ENCODE measurements around the gene ABHD16B.

Gene ABHD16B

DNA sequence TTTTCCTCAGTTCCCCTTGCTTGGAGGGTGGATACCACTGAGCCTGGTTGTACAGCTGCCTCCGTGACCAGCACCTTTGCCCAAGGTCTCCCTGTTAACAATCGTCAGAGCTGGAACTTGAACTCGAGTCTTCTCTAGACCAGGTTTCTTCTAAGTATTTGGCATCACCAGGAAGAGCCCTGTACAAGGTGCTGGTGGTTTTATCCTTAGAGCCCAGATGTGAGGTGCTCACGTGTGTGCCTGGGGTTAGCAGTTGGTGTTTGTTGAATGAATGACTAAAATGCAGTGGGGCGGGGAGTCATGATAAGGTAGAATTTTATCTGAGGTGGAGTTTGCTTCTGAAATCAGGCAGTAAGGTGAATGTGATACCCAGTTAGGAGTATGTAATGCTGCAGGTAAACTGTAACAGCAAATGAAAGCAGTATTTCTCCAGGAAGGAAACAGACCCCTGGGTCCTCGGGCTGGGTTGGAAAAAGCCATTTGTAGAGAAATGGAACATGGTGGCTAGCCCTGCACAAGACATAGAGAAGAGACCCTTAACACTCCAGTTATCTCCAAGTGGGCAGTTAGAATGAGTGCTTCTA, 36.8 kb downstream of the ABHD16B start:
- no peak overlapping the region for H3K4me3 ChIP-seq (ENCODE audit: low read depth, low read length)
- DNase-seq (ENCODE audit: low read depth) = no peak
- TF ChIP-seq CTCF (IDR thresholded peaks at IDR 0.05; ENCODE audit: low read depth, low read length, missing control alignments) = no peak

GRCh38 chr20:63898882-63899558, 37.7 kb downstream of the ABHD16B start:
- TF ChIP-seq CTCF (IDR thresholded peaks at IDR 0.05; ENCODE audit: low read depth, low read length, missing control alignments) = no peak
- H3K4me3 ChIP-seq (ENCODE audit: low read depth, low read length) = no peak overlapping the region
- DNase-seq (ENCODE audit: low read depth) = no peak

DNA sequence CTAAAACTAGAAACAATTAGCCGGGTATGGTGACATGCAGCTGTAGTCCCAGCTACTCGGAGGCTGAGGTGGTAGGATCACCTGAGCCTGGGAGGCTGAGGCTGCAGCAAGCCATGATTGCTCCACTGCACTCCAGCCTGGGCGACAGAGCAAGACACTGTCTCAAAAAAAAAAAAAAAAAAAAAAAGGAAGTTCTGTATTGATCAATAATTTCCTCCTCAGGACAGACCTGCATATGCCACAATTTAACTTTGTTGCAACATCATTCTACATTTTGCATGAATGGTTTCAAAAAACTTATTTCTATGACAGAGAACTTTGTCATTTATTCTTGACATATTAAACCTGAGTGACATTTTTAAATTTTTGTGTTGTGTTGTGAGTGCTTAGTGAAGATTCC, 39.1 kb downstream of the ABHD16B start:
- no peak for TF ChIP-seq CTCF (IDR thresholded peaks at IDR 0.05; ENCODE audit: low read depth, low read length, missing control alignments)
- no peak for DNase-seq (ENCODE audit: low read depth)

GRCh38 chr20:63903796-63904561, 42.7 kb downstream of the ABHD16B start:
- TF ChIP-seq CTCF (IDR thresholded peaks at IDR 0.05; ENCODE audit: low read depth, low read length, missing control alignments) = no peak
- no peak for DNase-seq (ENCODE audit: low read depth)
- H3K4me3 ChIP-seq (ENCODE audit: low read depth, low read length) = no peak overlapping the region

More for the DNA sequence above, 39.1 kb downstream of the ABHD16B start:
- H3K4me3 ChIP-seq (ENCODE audit: low read depth, low read length) = no peak overlapping the region

DNA sequence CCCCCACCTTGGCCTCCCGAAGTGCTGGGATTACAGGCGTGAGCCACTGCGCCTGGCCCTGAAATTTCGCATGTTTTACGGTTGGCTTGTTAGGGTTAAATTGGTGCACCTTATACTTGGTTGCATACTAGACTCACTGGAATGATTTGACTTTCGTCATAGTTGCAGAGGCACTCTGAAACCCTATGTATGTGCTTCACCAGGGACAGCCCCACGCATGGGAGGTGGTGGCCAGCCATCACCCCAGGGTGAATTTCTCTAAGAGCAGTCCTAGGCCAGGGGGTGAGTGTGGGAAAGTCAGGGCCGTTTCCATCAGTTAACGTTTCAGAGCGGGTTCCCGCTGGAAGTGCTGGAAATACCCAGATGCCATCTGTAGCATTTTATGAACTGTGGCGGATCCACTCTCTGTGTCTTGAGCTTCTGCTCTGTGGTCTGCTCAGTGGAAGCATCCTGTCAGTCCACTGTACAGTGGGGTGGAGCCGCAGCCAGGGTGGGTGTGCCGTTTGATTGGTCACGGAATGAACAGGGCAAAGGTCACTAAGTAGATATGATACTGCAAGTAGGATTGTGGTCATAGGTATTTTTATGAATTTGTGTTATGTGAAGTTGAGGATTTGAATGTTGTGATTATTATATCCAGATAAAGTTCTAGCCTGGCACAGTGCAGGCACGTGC, 46.8 kb downstream of the ABHD16B start:
- no peak overlapping the region for H3K4me3 ChIP-seq (ENCODE audit: low read depth, low read length)
- no peak for TF ChIP-seq CTCF (IDR thresholded peaks at IDR 0.05; ENCODE audit: low read depth, low read length, missing control alignments)
- DNase-seq (ENCODE audit: low read depth) = no peak

DNA sequence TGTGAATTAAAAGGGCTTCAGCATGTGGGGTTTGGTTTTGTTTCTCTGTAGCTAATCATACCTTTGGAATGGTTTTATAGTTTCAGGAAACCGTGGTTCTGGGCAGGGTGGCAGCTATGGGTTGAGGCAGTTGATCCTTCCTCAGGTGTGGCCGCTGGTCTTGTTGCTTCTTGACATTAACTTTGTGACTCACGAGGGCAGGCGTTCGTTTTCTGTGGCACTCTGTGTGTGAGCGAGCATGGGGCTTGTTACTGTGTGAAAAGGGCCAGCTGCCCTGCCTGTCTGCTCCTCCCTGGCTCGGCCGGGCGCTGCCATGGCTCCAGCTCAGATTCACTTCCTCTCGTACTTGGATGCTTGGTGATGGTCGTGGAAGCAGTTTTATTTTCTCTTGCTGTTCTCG, 49.9 kb downstream of the ABHD16B start:
- no peak for TF ChIP-seq CTCF (IDR thresholded peaks at IDR 0.05; ENCODE audit: low read depth, low read length, missing control alignments)
- DNase-seq (ENCODE audit: low read depth) = no peak
- H3K4me3 ChIP-seq (ENCODE audit: low read depth, low read length) = no peak overlapping the region
